ENCODE results near the gene HMGN4.

GRCh38 chr6:26495281-26495680, 42.9 kb upstream of the HMGN4 start:
- TF ChIP-seq SP1 (IDR thresholded peaks at IDR 0.05) = no peak
- TF ChIP-seq PKNOX1 (IDR thresholded peaks at IDR 0.05) = no peak
- TF ChIP-seq CTBP1 (IDR thresholded peaks at IDR 0.05; ENCODE audit: borderline replicate concordance) = no peak
